ENCODE data around the gene DNMBP. TPM values are rescaled to one million over a fixed set of nuclear protein-coding genes. Genes with fewer than 3 reads are reported as not detected.
"Not testable (repeated sequence)": the region's sequence is repeated elsewhere in the genome, so short reads cannot be mapped to it uniquely, and the experiment has no call there.

Gene DNMBP
- total RNA-seq, 6 donors from 2014 or later, result 10.1 to 18.9 (median 12.6) TPM

GRCh38 chr10:100013621-100014020 lies 3.9 kb upstream of the DNMBP start:
- Histone ChIP-seq H3K27ac (no peak overlapping the region), H3K4me1 (peaks cover under 1 to 15% (median 9%) of the 10 kb centered on the region in 4 donors), H3K36me3 (no peaks in the 10 kb centered on the region), H3K4me3 (no peak overlapping the region), H3K9me3 (no peaks in the 10 kb centered on the region), H3K27me3 (no peaks in the 10 kb centered on the region)
- no peak for ATAC-seq (ENCODE audit: low FRiP score in 2 of 2)
- TF ChIP-seq CTCF (IDR thresholded peaks at IDR 0.05), result no peak
- TF ChIP-seq EP300 (IDR thresholded peaks at IDR 0.05), result no peak
- no peak for TF ChIP-seq POLR2A (IDR thresholded peaks at IDR 0.05)
- TF ChIP-seq POLR2AphosphoS5 (IDR thresholded peaks at IDR 0.05), result no peak
- 86 to 93% methylated on average over 1 of the region's 1 CpG for WGBS, 2 donors
- no peak for DNase-seq

- not testable (repeated sequence) for H3K4me3 ChIP-seq; H3K27ac ChIP-seq; ATAC-seq (ENCODE audit: low FRiP score in 2 of 2); H3K9me3 ChIP-seq; H3K27me3 ChIP-seq; H3K36me3 ChIP-seq
- peaks cover 17 to 32% (median 18%) of the 10 kb centered on the region in 4 donors for H3K4me1 ChIP-seq
- peak in 1 of 2 donors; percentile 30 for DNase-seq
- 92 to 95% methylated on average over 20 of the region's 20 CpGs for WGBS, 2 donors
Observed at GRCh38 chr10:100011906-100012305, 2.2 kb upstream of the DNMBP start.

- H3K27me3 ChIP-seq, result no peaks in the 10 kb centered on the region
- H3K9me3 ChIP-seq, result no peaks in the 10 kb centered on the region
- WGBS, 2 donors, result 0% methylated on average over 15 to 22 of the region's 45 CpGs
- H3K27ac ChIP-seq, result peak overlapping the region; percentile 73 to 88 (median 76)
- H3K4me1 ChIP-seq, result peaks cover 25 to 48% (median 32%) of the 10 kb centered on the region in 4 donors
- DNase-seq (peak in 1 of 2 donors; percentile 70), ATAC-seq (ENCODE audit: low FRiP score in 2 of 2) (peak; percentile 78 to 84)
- H3K36me3 ChIP-seq, result no peaks in the 10 kb centered on the region
- TF ChIP-seq CTCF (IDR thresholded peaks at IDR 0.05) (peak in 1 of 6 experiments; percentile 16), POLR2AphosphoS5 (IDR thresholded peaks at IDR 0.05) (no peak), POLR2A (IDR thresholded peaks at IDR 0.05) (no peak), EP300 (IDR thresholded peaks at IDR 0.05) (no peak)
- H3K4me3 ChIP-seq, result peak overlapping the region; percentile 60 to 92 (median 84)
Observed at GRCh38 chr10:100009283-100009792, 409 bp downstream of the DNMBP start.

GRCh38 chr10:100008708-100009282 lies 952 bp downstream of the DNMBP start:
- no peaks in the 10 kb centered on the region for H3K27me3 ChIP-seq
- peak overlapping the region; percentile 73 to 88 (median 76) for H3K27ac ChIP-seq
- no peaks in the 10 kb centered on the region for H3K36me3 ChIP-seq
- TF ChIP-seq POLR2AphosphoS5 (IDR thresholded peaks at IDR 0.05) (no peak), POLR2A (IDR thresholded peaks at IDR 0.05) (no peak), EP300 (IDR thresholded peaks at IDR 0.05) (no peak), CTCF (IDR thresholded peaks at IDR 0.05) (no peak)
- ATAC-seq (ENCODE audit: low FRiP score in 2 of 2) (peak in 1 of 2 donors; percentile 5), DNase-seq (no peak)
- peak overlapping the region; percentile 60 to 92 (median 84) for H3K4me3 ChIP-seq
- H3K4me1 ChIP-seq, result peaks cover 25 to 48% (median 32%) of the 10 kb centered on the region in 4 donors
- no peaks in the 10 kb centered on the region for H3K9me3 ChIP-seq
- 27 to 35% methylated on average over 9 of the region's 9 CpGs for WGBS, 2 donors

GRCh38 chr10:100008142-100008522 lies 1.6 kb downstream of the DNMBP start:
- DNase-seq, result no peak
- Histone ChIP-seq H3K27ac (no peak overlapping the region), H3K4me3 (peak overlapping the region in 2 of 4 donors; percentile 85 to 92), H3K4me1 (peaks cover 25 to 48% (median 32%) of the 10 kb centered on the region in 4 donors), H3K9me3 (no peaks in the 10 kb centered on the region), H3K27me3 (no peaks in the 10 kb centered on the region), H3K36me3 (no peaks in the 10 kb centered on the region)
- ATAC-seq (ENCODE audit: low FRiP score in 2 of 2), result peak in 1 of 2 donors; percentile 40
- 44% methylated on average over 6 of the region's 6 CpGs for WGBS, 2 donors
- TF ChIP-seq POLR2AphosphoS5 (IDR thresholded peaks at IDR 0.05) (no peak), CTCF (IDR thresholded peaks at IDR 0.05) (no peak), EP300 (IDR thresholded peaks at IDR 0.05) (no peak), POLR2A (IDR thresholded peaks at IDR 0.05) (no peak)
